ENCODE results near the gene GJD4. TPM values are rescaled to one million over a fixed set of nuclear protein-coding genes. Genes with fewer than 3 reads are reported as not detected.

Gene GJD4
- total RNA-seq, 2 donors from 2014 or later: 0.22 TPM; not detected in 1

DNA sequence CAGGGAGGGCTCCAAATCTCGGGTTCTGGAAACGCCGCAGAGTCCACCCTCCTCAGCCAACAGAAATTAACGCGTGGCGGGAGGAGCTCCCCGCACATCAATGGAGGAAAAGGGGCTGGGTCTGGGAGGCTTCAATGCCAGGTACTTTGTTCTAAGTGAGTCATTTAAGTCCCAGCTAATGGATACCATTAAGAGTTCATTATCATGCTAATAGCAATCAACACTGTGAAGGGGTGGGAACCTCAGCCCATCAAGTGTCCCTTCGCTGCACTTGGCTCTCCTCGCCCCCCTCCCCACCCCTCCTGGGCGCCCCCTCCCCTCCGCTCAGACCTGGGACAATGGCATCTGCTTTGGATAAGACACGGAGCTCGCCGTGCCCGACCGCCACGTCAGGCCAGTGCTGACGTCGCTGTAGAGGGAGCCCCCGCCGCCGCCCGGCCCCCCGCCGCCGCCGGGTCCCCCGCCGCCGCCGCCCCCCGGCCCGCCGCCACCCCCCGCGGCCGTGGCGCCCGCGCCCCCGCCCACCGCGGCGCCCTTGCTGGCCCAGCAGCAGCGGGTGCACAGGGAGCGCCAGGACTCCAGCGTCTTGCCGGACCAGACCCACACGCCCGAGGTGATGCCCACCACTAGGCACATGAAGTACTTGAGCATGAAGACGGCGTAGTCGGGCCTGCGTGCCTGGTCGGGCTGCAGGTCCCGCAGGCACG lies 34.0 kb downstream of the GJD4 start:
- Mint-ChIP-seq H3K27me3 (peaks cover 27% of the 10 kb centered on the region), H3K27ac (no peak overlapping the region), H3K4me3 (peak overlapping the region; percentile 82), H3K36me3 (ENCODE audit: low read depth) (peaks cover 2% of the 10 kb centered on the region), H3K4me1 (peaks cover 15% of the 10 kb centered on the region)
- ATAC-seq (no peak), DNase-seq (no peak)
- H3K9me3 ChIP-seq (ENCODE audit: control insufficient read depth, low read length, poor library complexity, severe bottlenecking): no peaks in the 10 kb centered on the region

DNA sequence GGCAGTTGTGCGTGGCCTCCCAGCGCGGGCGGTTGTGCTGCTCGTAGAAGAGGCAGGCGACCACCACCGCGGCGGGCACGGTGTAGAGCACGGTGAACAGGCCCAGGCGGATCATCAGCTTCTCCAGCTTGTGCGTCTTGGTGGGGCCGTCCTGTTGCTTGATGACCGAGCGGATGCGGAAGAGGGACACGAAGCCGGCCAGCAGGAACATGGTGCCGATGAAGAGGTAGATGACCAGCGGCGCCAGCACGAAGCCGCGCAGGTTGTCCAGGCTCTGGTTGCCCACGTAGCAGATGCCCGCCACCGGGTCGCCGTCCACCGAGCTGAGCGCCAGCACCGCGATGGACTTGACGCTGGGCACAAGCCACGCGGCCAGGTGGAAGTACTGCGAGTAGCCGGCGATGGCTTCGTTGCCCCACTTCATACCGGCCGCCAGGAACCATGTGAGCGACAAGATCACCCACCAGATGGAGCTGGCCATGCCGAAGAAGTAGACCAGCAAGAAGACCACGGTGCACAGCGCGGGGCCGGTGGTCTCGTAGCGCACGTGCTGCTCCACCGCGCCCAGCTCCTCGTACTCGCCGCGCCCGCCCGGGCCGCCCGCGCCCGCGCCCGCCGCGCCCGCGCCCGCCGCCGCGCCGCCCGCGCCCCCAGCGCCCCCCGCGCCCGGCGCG lies 34.7 kb downstream of the GJD4 start:
- peaks cover 15% of the 10 kb centered on the region for H3K4me1 Mint-ChIP-seq
- peaks cover 23% of the 10 kb centered on the region for H3K27me3 Mint-ChIP-seq
- ATAC-seq: no peak
- peak overlapping the region; percentile 89 for H3K4me3 Mint-ChIP-seq
- peaks cover 2% of the 10 kb centered on the region for H3K36me3 Mint-ChIP-seq (ENCODE audit: low read depth)
- no peak overlapping the region for H3K27ac Mint-ChIP-seq
- DNase-seq: no peak
- no peaks in the 10 kb centered on the region for H3K9me3 ChIP-seq (ENCODE audit: control insufficient read depth, low read length, poor library complexity, severe bottlenecking)

DNA sequence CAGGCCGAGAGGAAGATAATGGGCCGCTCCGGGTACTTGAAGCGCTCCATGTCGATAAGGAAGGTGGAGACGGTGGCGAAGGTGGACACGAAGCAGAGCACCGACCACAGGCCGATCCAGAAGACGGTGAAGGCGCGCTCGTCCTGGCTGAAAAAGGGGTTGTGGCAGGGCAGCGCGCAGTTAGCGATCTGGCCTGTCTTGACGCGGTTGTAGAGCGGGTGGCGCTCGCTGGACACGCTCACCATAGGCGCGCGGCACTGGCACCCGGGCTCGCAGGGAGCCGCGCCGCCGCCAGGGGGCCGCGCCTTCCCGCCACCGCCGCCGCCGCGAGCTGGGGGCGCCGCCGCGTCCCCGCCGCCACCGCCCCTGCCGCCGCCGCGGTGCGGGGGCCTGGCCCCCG lies 35.3 kb downstream of the GJD4 start:
- Mint-ChIP-seq H3K36me3 (ENCODE audit: low read depth) (peaks cover 2% of the 10 kb centered on the region), H3K4me3 (peak overlapping the region; percentile 89), H3K27ac (peak overlapping the region; percentile 6), H3K4me1 (peaks cover 13% of the 10 kb centered on the region), H3K27me3 (peaks cover 17% of the 10 kb centered on the region)
- ATAC-seq (peak; percentile 49), DNase-seq (peak in 2 of 3 donors; percentile 18 to 26)
- H3K9me3 ChIP-seq (ENCODE audit: control insufficient read depth, low read length, poor library complexity, severe bottlenecking): no peaks in the 10 kb centered on the region

DNA sequence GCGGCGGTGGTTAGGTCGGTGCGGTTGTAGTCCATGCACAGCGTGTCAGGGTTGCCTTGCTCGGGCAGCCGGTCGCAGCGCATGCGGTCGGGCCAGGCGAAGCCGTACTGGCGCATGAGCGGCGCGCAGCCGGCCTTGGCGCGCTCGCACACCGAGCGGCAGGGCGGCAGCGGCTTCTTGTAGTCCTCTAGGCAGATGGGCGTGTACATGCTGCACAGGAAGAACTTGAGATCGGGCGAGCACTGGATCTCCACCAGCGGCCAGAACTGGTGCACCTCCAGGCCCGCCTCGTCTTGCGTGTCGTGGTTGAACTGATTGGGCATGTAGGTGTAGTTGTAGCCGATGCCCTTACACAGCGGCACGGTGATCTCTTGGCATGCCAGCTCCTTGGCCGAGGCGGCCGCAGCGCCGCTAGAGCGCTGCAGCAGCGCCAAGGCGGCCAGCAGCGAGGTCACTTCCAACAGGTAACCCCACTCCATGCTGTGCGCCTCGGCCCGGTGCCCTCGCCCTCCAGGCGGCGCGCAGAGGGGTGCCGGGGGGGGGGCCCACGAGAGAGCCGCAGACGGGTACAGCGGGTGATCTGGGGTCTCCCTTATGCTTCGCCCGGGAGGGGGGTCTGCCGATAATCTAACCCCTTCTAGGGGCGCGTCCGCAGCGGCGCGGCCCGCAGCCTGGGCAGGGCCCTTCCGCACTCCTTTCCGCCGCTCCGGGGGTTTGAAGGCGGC lies 36.0 kb downstream of the GJD4 start:
- no peaks in the 10 kb centered on the region for H3K9me3 ChIP-seq (ENCODE audit: control insufficient read depth, low read length, poor library complexity, severe bottlenecking)
- peaks cover 2% of the 10 kb centered on the region for H3K36me3 Mint-ChIP-seq (ENCODE audit: low read depth)
- H3K4me1 Mint-ChIP-seq: peaks cover 13% of the 10 kb centered on the region
- H3K4me3 Mint-ChIP-seq: peak overlapping the region; percentile 88
- peaks cover 11% of the 10 kb centered on the region for H3K27me3 Mint-ChIP-seq
- DNase-seq (peak in 2 of 3 donors; percentile 14 to 18), ATAC-seq (peak; percentile 50)
- peak overlapping the region; percentile 6 for H3K27ac Mint-ChIP-seq

DNA sequence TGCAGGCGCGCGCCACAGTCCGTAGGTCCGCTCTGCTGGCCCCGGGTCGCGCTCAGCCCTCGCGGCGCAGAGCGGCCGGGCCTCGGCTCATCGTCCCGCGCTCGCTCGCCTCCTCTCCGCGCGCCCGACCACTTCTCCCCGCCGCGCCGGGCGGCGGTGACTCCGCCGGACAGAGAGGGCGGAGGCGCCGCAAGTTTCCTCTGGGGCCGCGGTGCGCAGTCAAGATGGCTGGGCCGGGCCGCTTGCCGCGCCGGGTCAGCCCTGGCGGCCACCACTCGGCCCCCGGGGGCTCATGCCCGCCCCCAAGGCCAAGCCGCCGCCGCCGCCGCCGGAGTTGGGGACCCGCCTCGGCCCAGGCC lies 36.5 kb downstream of the GJD4 start:
- peak overlapping the region; percentile 92 for H3K4me3 Mint-ChIP-seq
- H3K27ac Mint-ChIP-seq: no peak overlapping the region

DNA sequence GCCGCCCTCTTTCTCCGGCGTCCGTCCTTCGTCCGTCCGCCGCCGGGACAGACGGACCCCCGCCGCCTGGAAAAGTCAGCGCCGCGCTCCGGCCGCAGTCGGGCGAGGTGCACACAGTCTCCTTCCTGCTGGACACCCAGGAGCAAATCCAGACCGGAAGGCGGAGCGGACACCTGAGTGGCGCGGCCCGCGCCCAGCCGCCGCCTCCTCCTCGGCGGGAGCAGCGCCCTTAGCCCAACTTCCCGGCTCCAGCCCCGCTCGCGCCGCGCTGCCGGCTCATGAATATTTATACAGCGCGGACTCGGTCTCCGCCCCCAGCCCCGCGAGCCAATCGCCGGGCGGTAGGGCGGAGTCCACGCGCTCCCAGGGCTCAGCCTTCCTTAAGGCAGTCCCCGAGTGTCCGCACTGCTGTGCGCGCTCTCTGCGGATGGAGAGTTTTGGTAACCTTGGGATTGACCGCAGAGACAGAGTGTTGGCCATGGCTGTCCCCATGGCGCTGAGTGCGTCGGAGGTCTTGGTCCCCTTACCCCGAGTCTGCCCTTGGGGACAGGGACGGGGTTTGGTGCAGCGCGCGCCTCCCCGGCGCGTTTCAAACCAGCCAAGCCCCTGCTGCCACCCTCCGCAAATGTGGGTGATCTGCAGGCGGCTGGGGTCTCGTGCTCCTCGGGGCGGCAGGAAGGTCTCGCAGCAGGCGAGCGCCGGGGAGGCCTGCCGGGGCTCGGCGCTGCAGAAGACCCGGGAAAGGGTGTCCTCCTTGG lies 37.1 kb downstream of the GJD4 start, which contains the start of gene FZD8:
FZD8 (minus strand) TSS at position 262 of the 758 bp plus-strand sequence. CDS start 867 bp downstream, outside the sequence.
- H3K4me3 Mint-ChIP-seq: peak within 1 kb of the TSS; percentile 92
- peaks cover 2% of the 10 kb centered on the region for H3K36me3 Mint-ChIP-seq (ENCODE audit: low read depth)
- H3K27ac Mint-ChIP-seq: peak within 1 kb of the TSS; percentile 6
- H3K9me3 ChIP-seq (ENCODE audit: control insufficient read depth, low read length, poor library complexity, severe bottlenecking): no peaks in the 10 kb centered on the region
- H3K27me3 Mint-ChIP-seq: peaks cover under 1% of the 10 kb centered on the region
- peak; percentile 52 to 63 (median 61) for DNase-seq
- peak; percentile 88 for ATAC-seq
- H3K4me1 Mint-ChIP-seq: peaks cover 13% of the 10 kb centered on the region

More for the DNA sequence above, 36.5 kb downstream of the GJD4 start:
- H3K36me3 Mint-ChIP-seq (ENCODE audit: low read depth): peaks cover 2% of the 10 kb centered on the region
- ATAC-seq (no peak), DNase-seq (no peak)
- peaks cover 13% of the 10 kb centered on the region for H3K4me1 Mint-ChIP-seq
- peaks cover 6% of the 10 kb centered on the region for H3K27me3 Mint-ChIP-seq
- no peaks in the 10 kb centered on the region for H3K9me3 ChIP-seq (ENCODE audit: control insufficient read depth, low read length, poor library complexity, severe bottlenecking)

DNA sequence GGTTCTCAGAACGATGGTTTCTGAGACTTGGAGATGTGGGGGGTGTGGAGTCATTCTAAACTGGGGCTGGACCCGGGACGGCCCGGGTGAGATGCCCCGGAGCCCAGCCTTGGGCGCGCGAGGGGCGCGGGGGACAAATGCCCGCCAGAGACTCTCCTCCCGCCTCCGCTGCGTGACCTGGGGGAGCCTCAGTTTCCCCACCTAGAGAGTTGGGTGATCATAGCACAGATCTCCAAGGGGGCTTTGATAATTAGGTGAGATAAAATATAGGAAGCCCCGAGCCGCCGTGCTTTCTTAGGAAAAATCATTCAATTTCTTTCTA lies 37.6 kb downstream of the GJD4 start:
- H3K27ac Mint-ChIP-seq: no peak overlapping the region
- no peaks in the 10 kb centered on the region for H3K9me3 ChIP-seq (ENCODE audit: control insufficient read depth, low read length, poor library complexity, severe bottlenecking)
- DNase-seq: no peak
- peak overlapping the region; percentile 92 for H3K4me3 Mint-ChIP-seq
- peaks cover 2% of the 10 kb centered on the region for H3K36me3 Mint-ChIP-seq (ENCODE audit: low read depth)
- peaks cover 13% of the 10 kb centered on the region for H3K4me1 Mint-ChIP-seq
- H3K27me3 Mint-ChIP-seq: no peaks in the 10 kb centered on the region
- no peak for ATAC-seq

DNA sequence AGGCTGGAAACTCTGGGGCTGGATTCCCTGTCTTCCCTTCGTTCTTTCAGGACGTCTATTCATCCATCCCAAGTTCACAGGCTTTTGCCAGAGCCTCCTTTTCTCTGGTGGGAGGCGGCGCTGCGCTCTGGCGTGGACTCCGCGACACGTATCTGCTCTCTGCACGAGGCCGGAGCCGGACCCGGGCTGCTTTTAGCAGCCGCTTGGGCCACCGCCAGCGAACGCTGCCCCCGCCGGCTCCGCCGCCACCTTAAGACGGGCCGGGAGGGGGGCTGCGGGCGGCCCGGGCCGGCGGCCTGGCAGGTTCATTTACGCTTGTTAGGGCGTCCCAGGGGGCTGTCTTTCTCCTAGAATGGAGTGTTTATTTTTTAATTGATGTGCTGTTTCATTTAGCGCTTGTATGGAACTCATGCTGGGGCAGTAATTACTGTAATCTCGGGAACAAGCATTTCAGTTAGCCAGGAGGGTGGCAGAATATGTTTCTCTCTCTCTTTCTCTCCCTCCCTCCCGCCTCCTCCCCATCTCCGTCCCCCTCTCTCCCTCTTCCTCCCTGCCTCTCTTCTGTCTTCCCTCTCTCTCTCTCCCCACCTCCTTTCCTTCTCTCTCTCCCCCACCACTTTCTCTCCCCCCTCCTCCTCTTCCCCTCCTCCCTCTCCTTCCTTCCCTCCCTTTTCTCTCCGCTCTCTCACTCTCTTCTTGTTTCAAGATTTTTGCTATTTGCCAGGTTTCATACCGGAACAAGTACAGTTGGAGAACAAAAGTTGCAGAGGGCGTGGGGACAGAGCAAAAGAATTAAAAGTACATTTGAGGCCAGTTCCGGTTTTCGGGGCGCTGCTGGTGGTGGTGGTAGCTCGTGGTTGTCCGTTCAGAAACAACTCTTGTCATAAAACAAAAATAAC lies 38.3 kb downstream of the GJD4 start:
- ATAC-seq (no peak), DNase-seq (peak in 1 of 3 donors; percentile 13)
- Mint-ChIP-seq H3K27ac (peak overlapping the region; percentile 51), H3K27me3 (no peaks in the 10 kb centered on the region), H3K4me1 (peaks cover 13% of the 10 kb centered on the region), H3K36me3 (ENCODE audit: low read depth) (peaks cover 2% of the 10 kb centered on the region), H3K4me3 (peak overlapping the region; percentile 92)
- no peaks in the 10 kb centered on the region for H3K9me3 ChIP-seq (ENCODE audit: control insufficient read depth, low read length, poor library complexity, severe bottlenecking)

DNA sequence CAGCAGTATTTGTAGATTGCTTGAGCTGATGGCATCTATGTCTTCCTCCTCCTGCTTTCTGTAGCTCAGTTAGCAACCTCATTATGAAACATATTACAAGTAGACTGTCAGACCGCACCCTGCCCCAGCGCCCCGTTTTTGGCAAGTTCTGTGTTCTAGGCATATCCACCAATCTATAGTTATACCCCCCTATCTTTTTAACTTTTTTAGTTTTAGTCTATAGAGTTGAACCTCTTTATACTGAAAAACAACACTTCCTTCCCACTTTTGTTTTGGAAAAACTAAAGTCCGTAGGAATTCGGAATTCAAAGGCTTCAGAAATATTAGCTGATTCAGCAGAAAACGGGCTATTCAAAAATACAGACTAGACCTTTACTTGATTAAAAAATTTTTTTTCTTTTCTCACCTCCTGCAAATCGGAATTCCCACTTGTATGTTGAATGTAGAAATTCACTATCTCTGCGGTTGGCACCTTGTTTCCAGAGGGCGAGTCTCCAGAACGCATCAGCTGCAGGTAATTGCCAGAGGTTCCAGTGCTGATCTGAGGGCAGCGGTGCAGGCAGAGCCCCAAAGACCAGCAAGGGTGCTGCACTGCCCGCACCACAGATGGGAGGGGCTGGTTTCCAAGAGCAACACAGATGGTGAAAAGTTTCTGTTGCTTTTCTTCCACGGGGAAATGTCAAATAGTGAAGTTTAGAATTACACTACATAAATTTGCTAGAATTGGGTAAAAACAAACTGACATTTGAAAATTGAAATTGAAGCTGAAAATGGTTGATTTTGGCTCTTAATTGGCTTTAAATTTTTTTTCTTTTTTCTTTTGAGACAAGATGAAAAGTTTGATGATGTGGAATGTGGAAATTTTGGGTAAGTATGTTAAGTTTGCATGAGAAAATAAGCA lies 39.2 kb downstream of the GJD4 start:
- H3K4me1 Mint-ChIP-seq: peaks cover 13% of the 10 kb centered on the region
- no peaks in the 10 kb centered on the region for H3K9me3 ChIP-seq (ENCODE audit: control insufficient read depth, low read length, poor library complexity, severe bottlenecking)
- H3K36me3 Mint-ChIP-seq (ENCODE audit: low read depth): peaks cover 2% of the 10 kb centered on the region
- no peaks in the 10 kb centered on the region for H3K27me3 Mint-ChIP-seq
- ATAC-seq (no peak), DNase-seq (no peak)
- peak overlapping the region; percentile 51 for H3K27ac Mint-ChIP-seq
- peak overlapping the region; percentile 92 for H3K4me3 Mint-ChIP-seq

DNA sequence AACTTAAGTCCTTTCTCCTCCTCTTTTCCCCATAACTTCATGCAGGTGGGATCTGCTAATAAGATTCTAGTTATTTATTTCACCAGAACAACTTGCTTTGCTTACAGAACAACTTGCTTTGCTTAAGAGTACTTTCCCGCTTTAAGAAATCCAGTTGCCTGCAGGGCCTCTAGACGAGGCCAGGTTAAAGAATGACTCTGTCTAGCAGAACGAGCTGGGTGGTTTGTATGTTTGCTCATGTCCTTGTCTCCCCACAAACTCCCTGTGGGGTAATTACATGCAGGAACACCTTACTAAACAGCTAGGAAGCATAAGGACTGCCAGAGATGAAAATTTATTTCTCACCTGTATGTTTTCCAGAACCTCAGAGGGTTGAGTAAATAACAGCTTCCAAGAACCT lies 45.8 kb downstream of the GJD4 start:
- H3K9me3 ChIP-seq (ENCODE audit: control insufficient read depth, low read length, poor library complexity, severe bottlenecking): no peaks in the 10 kb centered on the region
- no peak for DNase-seq
- Mint-ChIP-seq H3K4me3 (no peak overlapping the region), H3K27ac (no peak overlapping the region), H3K27me3 (peaks cover 14% of the 10 kb centered on the region), H3K4me1 (no peaks in the 10 kb centered on the region), H3K36me3 (ENCODE audit: low read depth) (no peaks in the 10 kb centered on the region)
- no peak for ATAC-seq

DNA sequence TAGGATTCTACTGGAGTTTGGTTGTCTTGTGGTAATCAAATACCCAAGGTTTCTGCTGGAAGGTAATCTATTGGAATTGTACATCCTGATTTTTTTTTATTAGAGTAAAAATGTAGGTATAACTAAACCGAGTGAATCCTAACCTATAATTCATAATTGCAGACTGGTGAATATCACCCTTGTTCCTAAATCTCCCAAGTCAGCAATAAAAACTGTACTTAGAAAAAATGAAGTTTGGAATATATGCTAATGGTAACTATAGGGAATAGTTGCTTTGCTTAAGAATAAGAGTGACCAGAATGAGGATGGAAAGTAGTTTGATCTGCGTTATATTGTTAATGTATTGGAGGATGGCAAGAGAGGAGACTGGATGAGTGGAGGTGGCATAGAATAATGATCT lies 47.7 kb downstream of the GJD4 start:
- ATAC-seq (no peak), DNase-seq (no peak)
- H3K9me3 ChIP-seq (ENCODE audit: control insufficient read depth, low read length, poor library complexity, severe bottlenecking): no peaks in the 10 kb centered on the region
- H3K4me3 Mint-ChIP-seq: no peak overlapping the region
- H3K27ac Mint-ChIP-seq: no peak overlapping the region
- H3K27me3 Mint-ChIP-seq: peaks cover 19% of the 10 kb centered on the region
- H3K36me3 Mint-ChIP-seq (ENCODE audit: low read depth): no peaks in the 10 kb centered on the region
- H3K4me1 Mint-ChIP-seq: no peaks in the 10 kb centered on the region

Data from T-helper 17 cell (primary cell).